ENCODE measurements around the gene TMEM17.

DNA sequence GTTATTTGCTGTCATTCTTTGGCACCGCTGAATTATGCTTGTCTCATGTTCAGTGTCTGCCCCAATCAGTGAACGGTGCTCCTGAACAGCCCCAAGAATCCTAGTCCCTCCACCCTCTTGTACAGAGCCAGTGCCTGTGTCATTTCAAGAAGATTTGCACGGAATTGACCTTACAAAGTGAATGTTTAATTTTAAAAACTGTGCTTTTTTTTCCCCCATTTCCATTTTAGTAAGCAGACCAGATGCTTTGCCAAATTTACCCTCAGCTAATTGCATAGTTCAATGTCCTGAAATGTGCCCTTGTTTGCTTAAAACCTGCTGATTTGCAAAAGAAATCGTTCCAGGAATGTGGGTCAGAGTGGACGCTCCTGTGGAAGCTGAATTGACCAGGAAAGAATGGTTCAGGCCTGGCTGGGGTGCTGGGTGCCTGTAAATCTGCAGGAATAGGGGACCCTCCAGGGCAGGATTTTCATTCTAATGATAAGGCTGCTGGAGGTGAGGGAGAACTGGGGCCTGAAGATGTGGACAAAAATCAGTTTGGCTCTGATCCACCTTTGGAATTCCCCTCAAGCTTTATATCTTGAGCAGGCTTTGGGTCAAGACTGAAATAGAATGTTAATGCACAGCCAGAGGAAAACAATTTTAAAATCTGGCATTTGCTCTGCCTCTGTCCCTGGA, 20.1 kb downstream of the TMEM17 start:
- TF ChIP-seq, protein P1, sequence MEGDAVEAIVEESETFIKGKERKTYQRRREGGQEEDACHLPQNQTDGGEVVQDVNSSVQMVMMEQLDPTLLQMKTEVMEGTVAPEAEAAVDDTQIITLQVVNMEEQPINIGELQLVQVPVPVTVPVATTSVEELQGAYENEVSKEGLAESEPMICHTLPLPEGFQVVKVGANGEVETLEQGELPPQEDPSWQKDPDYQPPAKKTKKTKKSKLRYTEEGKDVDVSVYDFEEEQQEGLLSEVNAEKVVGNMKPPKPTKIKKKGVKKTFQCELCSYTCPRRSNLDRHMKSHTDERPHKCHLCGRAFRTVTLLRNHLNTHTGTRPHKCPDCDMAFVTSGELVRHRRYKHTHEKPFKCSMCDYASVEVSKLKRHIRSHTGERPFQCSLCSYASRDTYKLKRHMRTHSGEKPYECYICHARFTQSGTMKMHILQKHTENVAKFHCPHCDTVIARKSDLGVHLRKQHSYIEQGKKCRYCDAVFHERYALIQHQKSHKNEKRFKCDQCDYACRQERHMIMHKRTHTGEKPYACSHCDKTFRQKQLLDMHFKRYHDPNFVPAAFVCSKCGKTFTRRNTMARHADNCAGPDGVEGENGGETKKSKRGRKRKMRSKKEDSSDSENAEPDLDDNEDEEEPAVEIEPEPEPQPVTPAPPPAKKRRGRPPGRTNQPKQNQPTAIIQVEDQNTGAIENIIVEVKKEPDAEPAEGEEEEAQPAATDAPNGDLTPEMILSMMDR (IDR thresholded peaks at IDR 0.05; ENCODE audit: insufficient read depth, low read length, poor library complexity, severe bottlenecking), result no peak
- no peak for TF ChIP-seq EZH2phosphoT487 (conservative IDR thresholded peaks at IDR 0.05; ENCODE audit: low read length)

Data from SU-DHL-6 (cell line).